HG03571 (cell line): ENCODE data around the gene GRHPR.

ENCODE experiments used
- ATAC-seq: cut with Tn5 transposase; IDR thresholded peaks from one replicate; pipeline ENCODE4 v1.9.1; 2021; ENCODE audit not compliant: unreplicated experiment

The GRHPR gene

GRCh38 chr9:37398464-37399025 is 24.0 kb upstream of the GRHPR start:
- no peak for ATAC-seq

- ATAC-seq, result no peak
Measured at GRCh38 chr9:37399336-37399735, 23.2 kb upstream of the GRHPR start.

GRCh38 chr9:37404590-37404989 is 17.9 kb upstream of the GRHPR start:
- ATAC-seq, result no peak

- no peak for ATAC-seq
Measured at GRCh38 chr9:37405350-37405749, 17.1 kb upstream of the GRHPR start.

GRCh38 chr9:37405764-37406380 is 16.6 kb upstream of the GRHPR start:
- ATAC-seq, result no peak

- no peak for ATAC-seq
Measured at GRCh38 chr9:37406603-37407401, 15.7 kb upstream of the GRHPR start.

GRCh38 chr9:37407468-37407867 is 15.0 kb upstream of the GRHPR start:
- no peak for ATAC-seq

- peak; percentile 80 for ATAC-seq
Measured at GRCh38 chr9:37408933-37409710, 13.4 kb upstream of the GRHPR start.

GRCh38 chr9:37410354-37410861 is 12.1 kb upstream of the GRHPR start:
- ATAC-seq, result no peak

GRCh38 chr9:37410969-37411785 is 11.3 kb upstream of the GRHPR start:
- no peak for ATAC-seq

- no peak for ATAC-seq
Measured at GRCh38 chr9:37412431-37413151, 9.9 kb upstream of the GRHPR start.

GRCh38 chr9:37413311-37413710 is 9.2 kb upstream of the GRHPR start:
- no peak for ATAC-seq

- ATAC-seq, result no peak
Measured at GRCh38 chr9:37414503-37414943, 8.0 kb upstream of the GRHPR start.

GRCh38 chr9:37415011-37415719 is 7.3 kb upstream of the GRHPR start:
- no peak for ATAC-seq

- ATAC-seq, result no peak
Measured at GRCh38 chr9:37417252-37417803, 5.2 kb upstream of the GRHPR start.

GRCh38 chr9:37417857-37418618 is 4.5 kb upstream of the GRHPR start:
- no peak for ATAC-seq

- no peak for ATAC-seq
Measured at GRCh38 chr9:37419204-37419603, 3.3 kb upstream of the GRHPR start.
